Erythroblast (primary cell): ENCODE results near the gene CD4.

ENCODE experiments used
- GATA1 ChIP-seq: IDR thresholded peaks from 2 replicates; pipeline ENCODE4 v1.6.1; 2011; ENCODE audit warnings: low read depth, mild to moderate bottlenecking, control low read depth, low read length, moderate library complexity
- POLR2A ChIP-seq: IDR thresholded peaks from 2 replicates; pipeline ENCODE4 v1.6.1; 2011; ENCODE audit warnings: mild to moderate bottlenecking, low read length

DNA sequence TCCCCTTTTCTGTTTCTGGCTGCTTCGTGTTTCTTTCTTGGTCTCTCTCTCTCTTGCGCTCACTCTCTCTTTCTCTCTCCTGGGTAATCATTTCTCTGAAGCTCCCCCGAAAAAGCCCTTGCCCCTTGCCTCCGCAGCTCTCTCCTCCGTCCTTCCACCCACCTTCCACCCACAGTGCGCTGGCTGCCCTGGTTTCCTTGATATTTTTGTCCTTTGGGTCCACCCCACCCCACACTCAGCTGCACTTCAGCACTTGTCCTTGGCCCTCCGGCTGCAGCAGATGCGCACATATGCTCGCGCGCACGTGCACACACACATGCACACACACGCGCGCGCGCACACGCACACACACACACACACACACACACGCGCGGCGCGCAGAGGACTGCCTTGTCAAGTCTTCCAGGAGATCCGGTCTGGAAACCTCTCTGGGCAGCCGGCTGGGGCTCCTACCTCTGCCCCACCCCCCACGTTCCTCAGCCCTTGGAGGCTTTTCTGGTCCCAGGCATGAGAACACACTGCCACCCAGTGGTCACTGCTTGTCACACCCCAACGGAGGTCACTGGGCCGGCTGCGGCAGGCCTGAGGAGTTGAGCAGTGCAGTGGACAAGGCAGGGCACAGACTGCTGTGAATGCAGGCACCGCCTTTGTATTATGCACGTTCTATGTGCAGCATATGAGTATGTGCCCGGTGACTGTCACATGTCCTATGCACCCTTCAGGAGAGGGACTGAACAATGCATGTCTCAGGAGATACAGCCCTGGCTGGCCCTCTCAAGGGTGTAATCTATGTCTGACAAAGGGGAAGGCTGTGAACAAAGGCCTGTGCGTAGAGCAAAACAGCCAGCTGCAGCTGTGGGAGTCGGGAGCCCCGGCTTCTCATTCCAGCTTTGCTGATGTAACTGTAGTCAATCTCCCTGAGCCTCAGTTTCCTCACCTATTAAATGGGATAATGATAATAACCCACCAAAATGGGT, 10.5 kb upstream of the CD4 start:
- TF ChIP-seq POLR2A: no peak
- no peak for TF ChIP-seq GATA1
